Progenitor cell of endocrine pancreas (in vitro differentiated cells): ENCODE results near the gene DNER. TPM values are rescaled to one million over a fixed set of nuclear protein-coding genes. Genes with fewer than 3 reads are reported as not detected.

Experiments
- DNase-seq: peaks from one replicate; pipeline ENCODE4 v3.0.0; 2021; ENCODE audit warnings: low spot score; ENCODE audit not compliant: unreplicated experiment
- H3K27ac Mint-ChIP-seq: 2 replicates; pipeline ENCODE4 v1.8.0; 2021; ENCODE audit warnings: mild to moderate bottlenecking, moderate library complexity, mixed read lengths
- H3K27me3 Mint-ChIP-seq: 2 replicates; pipeline ENCODE4 v1.8.0; 2021; ENCODE audit warnings: mixed read lengths
- H3K36me3 Mint-ChIP-seq: 2 replicates; pipeline ENCODE4 v1.8.0; 2022; ENCODE audit warnings: mixed read lengths; ENCODE audit not compliant: insufficient read depth
- H3K4me1 Mint-ChIP-seq: 2 replicates; pipeline ENCODE4 v1.8.0; 2021; ENCODE audit warnings: low read depth, mixed read lengths
- H3K4me3 Mint-ChIP-seq: 2 replicates; pipeline ENCODE4 v1.8.0; 2021; ENCODE audit warnings: low read depth, mild to moderate bottlenecking, moderate library complexity, mixed read lengths
- H3K9me3 Mint-ChIP-seq: 2 replicates; pipeline ENCODE4 v1.8.0; 2021; ENCODE audit warnings: low read depth, mixed read lengths
- CTCF ChIP-seq: fragments of 200-600 bp; sonication (generic); IDR thresholded peaks from one replicate; pipeline ENCODE4 v1.5.0; 2021; ENCODE audit warnings: antibody characterized with exemption, mild to moderate bottlenecking; ENCODE audit not compliant: unreplicated experiment
- total RNA-seq: library from RNA; stranded (reverse); gene quantifications from 2 replicates; pipeline ENCODE4 v1.2.1, GENCODE V29; 2021

The DNER gene
- total RNA-seq, 1 donor from 2014 or later: 0.91 TPM

- no peaks in the 10 kb centered on the region for H3K9me3 Mint-ChIP-seq
- H3K36me3 Mint-ChIP-seq: no peaks in the 10 kb centered on the region
- H3K27ac Mint-ChIP-seq: no peak overlapping the region
- H3K27me3 Mint-ChIP-seq: no peaks in the 10 kb centered on the region
- DNase-seq: no peak
- H3K4me3 Mint-ChIP-seq: no peak overlapping the region
- no peak for TF ChIP-seq CTCF
- H3K4me1 Mint-ChIP-seq: no peaks in the 10 kb centered on the region
Measured at GRCh38 chr2:229559986-229560385, 154.4 kb downstream of the DNER start.

- Mint-ChIP-seq H3K27me3 (no peaks in the 10 kb centered on the region), H3K9me3 (no peaks in the 10 kb centered on the region), H3K4me3 (no peak overlapping the region), H3K36me3 (no peaks in the 10 kb centered on the region), H3K27ac (no peak overlapping the region), H3K4me1 (no peaks in the 10 kb centered on the region)
- TF ChIP-seq CTCF: no peak
- DNase-seq: no peak
Measured at GRCh38 chr2:229553091-229553490, 161.3 kb downstream of the DNER start.

GRCh38 chr2:229543176-229543873 lies 171.0 kb downstream of the DNER start:
- TF ChIP-seq CTCF: no peak

GRCh38 chr2:229539628-229540027 lies 174.7 kb downstream of the DNER start:
- H3K4me1 Mint-ChIP-seq: no peaks in the 10 kb centered on the region
- no peaks in the 10 kb centered on the region for H3K9me3 Mint-ChIP-seq
- no peaks in the 10 kb centered on the region for H3K36me3 Mint-ChIP-seq
- DNase-seq: no peak
- H3K4me3 Mint-ChIP-seq: no peak overlapping the region
- TF ChIP-seq CTCF: no peak
- no peaks in the 10 kb centered on the region for H3K27me3 Mint-ChIP-seq
- H3K27ac Mint-ChIP-seq: no peak overlapping the region

More at GRCh38 chr2:229543176-229543873, 171.0 kb downstream of the DNER start:
- no peaks in the 10 kb centered on the region for H3K27me3 Mint-ChIP-seq
- DNase-seq: no peak
- H3K27ac Mint-ChIP-seq: no peak overlapping the region
- no peaks in the 10 kb centered on the region for H3K36me3 Mint-ChIP-seq
- H3K9me3 Mint-ChIP-seq: no peaks in the 10 kb centered on the region
- H3K4me3 Mint-ChIP-seq: no peak overlapping the region
- no peaks in the 10 kb centered on the region for H3K4me1 Mint-ChIP-seq

GRCh38 chr2:229531594-229531993 lies 182.8 kb downstream of the DNER start:
- DNase-seq: no peak
- Mint-ChIP-seq H3K9me3 (peaks cover 7% of the 10 kb centered on the region), H3K27ac (no peak overlapping the region)

More at GRCh38 chr2:229531594-229531993, 182.8 kb downstream of the DNER start:
- Mint-ChIP-seq H3K27me3 (no peaks in the 10 kb centered on the region), H3K4me3 (no peak overlapping the region), H3K36me3 (no peaks in the 10 kb centered on the region), H3K4me1 (no peaks in the 10 kb centered on the region)
- TF ChIP-seq CTCF: no peak
